GM06990 (cell line): ENCODE data around the gene RPS8.
A peak's percentile ranks its signal among the peaks of the same experiment; 100 is the strongest.

Experiments
- DNase-seq: peaks from one replicate; pipeline ENCODE4 v3.0.0-alpha.2; 2011; ENCODE audit not compliant: insufficient read length; ENCODE audit errors: extremely low read depth
- H3K27me3 ChIP-seq: replicated peaks from 2 replicates; pipeline ENCODE4 v1.6.0; 2011; ENCODE audit warnings: low read length; ENCODE audit not compliant: control insufficient read depth, insufficient read depth
- H3K36me3 ChIP-seq: 2 replicates; pipeline ENCODE4 v1.5.1; 2011; ENCODE audit warnings: low read length; ENCODE audit not compliant: control insufficient read depth, insufficient read depth
- H3K4me3 ChIP-seq: replicated peaks from 2 replicates; pipeline ENCODE4 v1.5.1; 2011; ENCODE audit warnings: low read depth, mild to moderate bottlenecking, control low read depth, low read length
- CTCF ChIP-seq: IDR thresholded peaks from 2 replicates; pipeline ENCODE4 v1.5.1; 2011; ENCODE audit warnings: low read length, control low read depth, mild to moderate bottlenecking, inconsistent platforms; ENCODE audit not compliant: insufficient read depth, poor library complexity, severe bottlenecking

Gene RPS8

GRCh38 chr1:44785029-44785380, 9.7 kb downstream of the RPS8 start:
- DNase-seq, result no peak
- no peak overlapping the region for H3K4me3 ChIP-seq
- no peaks in the 10 kb centered on the region for H3K27me3 ChIP-seq
- H3K36me3 ChIP-seq, result peaks cover 11% of the 10 kb centered on the region
- TF ChIP-seq CTCF, result peak; percentile 1

DNA sequence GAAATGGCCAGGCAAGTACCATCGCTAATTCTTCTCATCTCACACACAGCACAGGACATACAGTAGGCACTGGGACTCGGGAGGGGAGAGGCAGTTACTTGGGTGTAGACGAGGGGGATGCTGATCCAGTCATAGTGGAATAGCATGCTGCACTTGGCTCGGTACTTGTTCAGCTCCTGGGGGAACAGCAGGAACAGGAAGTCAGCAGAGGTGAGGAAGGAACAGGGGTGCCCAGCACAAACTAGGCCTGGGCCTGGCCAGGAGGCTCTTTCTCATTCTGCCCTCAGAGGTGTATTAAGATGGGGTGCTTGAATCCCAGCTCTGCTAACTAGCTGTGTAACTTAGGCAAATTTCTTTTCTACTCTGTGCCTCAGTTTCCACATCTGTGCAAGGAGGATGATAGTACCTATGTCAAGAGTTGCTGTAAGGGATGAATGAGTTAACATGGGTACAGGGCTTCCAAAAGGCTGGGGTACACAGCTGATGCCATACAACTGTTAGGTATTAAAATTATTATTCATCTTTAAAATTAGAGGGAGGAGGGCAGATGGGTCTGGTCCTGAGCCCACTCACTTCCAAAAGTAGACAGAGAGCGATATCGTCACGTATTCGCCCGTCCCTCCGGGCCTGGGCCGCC, 10.3 kb downstream of the RPS8 start:
- Histone ChIP-seq H3K36me3 (peaks cover 6% of the 10 kb centered on the region), H3K27me3 (no peaks in the 10 kb centered on the region), H3K4me3 (peak overlapping the region; percentile 48)
- no peak for TF ChIP-seq CTCF
- no peak for DNase-seq

DNA sequence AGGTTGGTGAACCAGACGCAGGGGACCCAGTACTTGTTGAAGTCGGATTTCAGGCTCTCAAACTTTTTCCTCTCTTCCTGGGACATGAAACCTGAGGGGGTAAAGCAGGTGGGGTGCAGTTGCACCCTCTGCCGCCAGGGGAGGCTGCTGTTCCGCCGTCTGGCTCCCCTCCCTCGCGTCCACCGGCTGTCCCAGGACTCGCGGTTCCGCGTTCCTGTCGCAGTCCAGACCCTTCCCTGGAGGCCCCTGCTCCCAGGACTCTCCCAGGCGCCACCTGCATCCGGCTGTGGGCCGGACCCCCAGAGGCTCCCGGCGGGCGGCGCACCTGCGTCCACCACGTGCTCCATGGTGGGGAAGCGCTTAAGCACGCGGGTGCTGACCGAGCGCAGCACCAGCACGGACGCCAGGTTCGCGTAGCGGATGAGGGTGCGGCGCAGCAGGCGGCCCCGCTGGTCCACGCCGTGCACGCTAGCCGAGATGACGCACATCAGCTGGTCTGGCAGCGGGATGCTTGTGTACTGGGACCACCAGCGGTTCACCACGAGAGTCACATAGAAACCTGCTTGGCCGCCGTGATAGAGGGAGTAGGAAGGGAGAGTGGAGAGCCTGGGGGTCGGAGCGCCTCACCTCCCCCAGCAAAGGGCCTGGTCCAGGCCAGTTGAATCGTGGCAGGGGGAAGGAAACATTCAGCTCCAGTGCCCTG, 10.9 kb downstream of the RPS8 start:
- Histone ChIP-seq H3K4me3 (peak overlapping the region; percentile 48), H3K27me3 (no peaks in the 10 kb centered on the region), H3K36me3 (peaks cover 3% of the 10 kb centered on the region)
- DNase-seq, result peak; percentile 84
- TF ChIP-seq CTCF, result peak; percentile 100

DNA sequence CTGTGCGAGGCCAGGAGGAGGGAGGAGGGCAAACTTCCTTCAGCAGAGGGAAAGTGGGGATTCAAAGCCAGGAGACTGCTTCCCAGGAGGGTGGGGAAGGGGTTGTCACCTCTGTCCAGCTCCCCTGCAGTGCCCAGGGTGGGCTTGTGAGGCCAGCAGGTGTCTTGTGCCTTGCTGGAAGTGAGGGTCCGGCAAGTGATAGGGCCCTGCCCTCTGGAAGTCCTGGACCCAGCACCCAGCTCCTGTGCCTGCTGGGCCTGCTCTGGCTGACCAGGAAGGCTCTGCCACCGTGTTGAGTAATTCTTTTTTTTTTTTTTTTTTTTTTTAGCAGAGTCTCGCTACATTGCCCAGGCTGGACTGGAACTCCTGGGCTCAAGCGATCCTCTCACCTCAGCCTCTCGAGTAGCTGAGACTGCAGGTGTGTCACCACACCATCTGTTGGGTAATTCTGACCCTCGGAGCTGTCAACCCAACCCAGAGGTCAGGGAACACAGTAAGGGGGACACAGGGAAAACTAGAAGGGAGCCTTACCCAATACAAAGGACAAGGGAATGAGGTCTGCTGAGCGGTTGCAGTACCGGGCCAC, 11.6 kb downstream of the RPS8 start:
- no peak for TF ChIP-seq CTCF

GRCh38 chr1:44787506-44787905, 12.2 kb downstream of the RPS8 start:
- no peak for TF ChIP-seq CTCF
- peaks cover 1% of the 10 kb centered on the region; the same call in 1 of the 2 replicates for H3K36me3 ChIP-seq
- H3K4me3 ChIP-seq, result no peak overlapping the region
- no peaks in the 10 kb centered on the region for H3K27me3 ChIP-seq
- no peak for DNase-seq

More for the DNA sequence above, 11.6 kb downstream of the RPS8 start:
- no peak overlapping the region for H3K4me3 ChIP-seq
- H3K27me3 ChIP-seq, result no peaks in the 10 kb centered on the region
- peaks cover 1% of the 10 kb centered on the region; the same call in 1 of the 2 replicates for H3K36me3 ChIP-seq
- no peak for DNase-seq
